K562 (cell line): ENCODE data around the gene HFE. TPM values are rescaled to one million over a fixed set of nuclear protein-coding genes. Genes with fewer than 3 reads are reported as not detected.

Experiments used
- E2F3 ChIP-seq: fragments of 250-450 bp; sonication (Bioruptor Pico); IDR thresholded peaks from 2 replicates; pipeline ENCODE4 v1.4.0; 2020; ENCODE audit warnings: mild to moderate bottlenecking
- HDAC6 ChIP-seq: IDR thresholded peaks from 2 replicates; pipeline ENCODE4 v1.6.1; 2012; ENCODE audit warnings: low read depth, mild to moderate bottlenecking, control low read depth, inconsistent platforms, low read length, moderate library complexity
- MEF2A ChIP-seq: IDR thresholded peaks from 2 replicates; pipeline ENCODE4 v1.6.1; 2011; ENCODE audit warnings: low read depth, mild to moderate bottlenecking, low read length, moderate library complexity; ENCODE audit not compliant: control insufficient read depth
- PCBP1 ChIP-seq: fragments of 200-400 bp; formaldehyde crosslinking; IDR thresholded peaks from 2 replicates; pipeline ENCODE4 v1.6.1; 2018; ENCODE audit warnings: mild to moderate bottlenecking, low read depth, low read length; ENCODE audit not compliant: poor library complexity, severe bottlenecking
- SP1 ChIP-seq: sonication (generic); formaldehyde crosslinking; IDR thresholded peaks from 2 replicates; pipeline ENCODE4 v1.8.1; 2022; ENCODE audit warnings: mild to moderate bottlenecking, missing genetic modification reagents
- TCF7 ChIP-seq: sonication (generic); IDR thresholded peaks from 2 replicates; pipeline ENCODE4 v1.6.1; 2016; ENCODE audit warnings: antibody characterized with exemption, borderline replicate concordance
- ZNF395 ChIP-seq: fragments of 200-800 bp; sonication (Bioruptor generic); IDR thresholded peaks from 2 replicates; pipeline ENCODE4 v1.6.1; 2017; ENCODE audit warnings: missing genetic modification characterization, missing compliant biosample characterization
- ZNF518B ChIP-seq: fragments of 250-450 bp; sonication (Bioruptor Pico); IDR thresholded peaks from 2 replicates; pipeline ENCODE4 v1.5.0; 2021; ENCODE audit warnings: mild to moderate bottlenecking, moderate library complexity
- polyA plus RNA-seq, 8 experiments: library from polyadenylated mRNA; depleted of rRNA in 4 of 8; stranded (reverse) in 5 of 8; unstranded in 3 of 8; fragments of >200 nt; fragmentation: Nextera tagmentation in 2 of 8; fragmentation: Illumina TruSeq in 1 of 8; extraction: Ambion mirVana in 2 of 8; extraction: Trizol in 1 of 8; gene quantifications; 2 replicates each; pipeline versions ENCODE4 v1.2.1 to v1.2.3, GENCODE V29; 2011 to 2014; ENCODE audit warnings: inconsistent platforms in 1 of 8, missing spikeins in 1 of 8
- total RNA-seq, 7 experiments: library from RNA; depleted of rRNA in 6 of 7; stranded (reverse); fragments of >200 nt in 6 of 7; fragmentation: Illumina TruSeq in 2 of 7; extraction: Trizol in 2 of 7; gene quantifications; 2 replicates each; pipeline versions ENCODE4 v1.2.1 to v1.2.3, GENCODE V29; 2011 to 2021; ENCODE audit warnings: low replicate concordance in 1 of 7
- TF ChIP-seq, protein P1 (sequence below): fragments of 450-650 bp; IDR thresholded peaks from 2 replicates; pipeline ENCODE4 v1.6.1; 2017; ENCODE audit warnings: antibody characterized with exemption, mild to moderate bottlenecking
- TF ChIP-seq, protein P2 (sequence below): fragments of 250-450 bp; sonication (Bioruptor Pico); IDR thresholded peaks from 2 replicates; pipeline ENCODE4 v1.8.0; 2022; ENCODE audit warnings: inconsistent platforms
- TF ChIP-seq, protein P3 (sequence below), 2 experiments: fragments of 450-650 bp; IDR thresholded peaks; 2 replicates each; pipeline ENCODE4 v1.6.1; 2016

Gene HFE
- total and polyA plus RNA-seq, 9 of the 15 experiments (the other 6 are each of a cell fraction or from before 2014, with no cell fraction given) = 0.14 to 1.2 (median 0.76) TPM

- TF ChIP-seq, protein P1, sequence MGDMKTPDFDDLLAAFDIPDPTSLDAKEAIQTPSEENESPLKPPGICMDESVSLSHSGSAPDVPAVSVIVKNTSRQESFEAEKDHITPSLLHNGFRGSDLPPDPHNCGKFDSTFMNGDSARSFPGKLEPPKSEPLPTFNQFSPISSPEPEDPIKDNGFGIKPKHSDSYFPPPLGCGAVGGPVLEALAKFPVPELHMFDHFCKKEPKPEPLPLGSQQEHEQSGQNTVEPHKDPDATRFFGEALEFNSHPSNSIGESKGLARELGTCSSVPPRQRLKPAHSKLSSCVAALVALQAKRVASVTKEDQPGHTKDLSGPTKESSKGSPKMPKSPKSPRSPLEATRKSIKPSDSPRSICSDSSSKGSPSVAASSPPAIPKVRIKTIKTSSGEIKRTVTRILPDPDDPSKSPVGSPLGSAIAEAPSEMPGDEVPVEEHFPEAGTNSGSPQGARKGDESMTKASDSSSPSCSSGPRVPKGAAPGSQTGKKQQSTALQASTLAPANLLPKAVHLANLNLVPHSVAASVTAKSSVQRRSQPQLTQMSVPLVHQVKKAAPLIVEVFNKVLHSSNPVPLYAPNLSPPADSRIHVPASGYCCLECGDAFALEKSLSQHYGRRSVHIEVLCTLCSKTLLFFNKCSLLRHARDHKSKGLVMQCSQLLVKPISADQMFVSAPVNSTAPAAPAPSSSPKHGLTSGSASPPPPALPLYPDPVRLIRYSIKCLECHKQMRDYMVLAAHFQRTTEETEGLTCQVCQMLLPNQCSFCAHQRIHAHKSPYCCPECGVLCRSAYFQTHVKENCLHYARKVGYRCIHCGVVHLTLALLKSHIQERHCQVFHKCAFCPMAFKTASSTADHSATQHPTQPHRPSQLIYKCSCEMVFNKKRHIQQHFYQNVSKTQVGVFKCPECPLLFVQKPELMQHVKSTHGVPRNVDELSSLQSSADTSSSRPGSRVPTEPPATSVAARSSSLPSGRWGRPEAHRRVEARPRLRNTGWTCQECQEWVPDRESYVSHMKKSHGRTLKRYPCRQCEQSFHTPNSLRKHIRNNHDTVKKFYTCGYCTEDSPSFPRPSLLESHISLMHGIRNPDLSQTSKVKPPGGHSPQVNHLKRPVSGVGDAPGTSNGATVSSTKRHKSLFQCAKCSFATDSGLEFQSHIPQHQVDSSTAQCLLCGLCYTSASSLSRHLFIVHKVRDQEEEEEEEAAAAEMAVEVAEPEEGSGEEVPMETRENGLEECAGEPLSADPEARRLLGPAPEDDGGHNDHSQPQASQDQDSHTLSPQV = peak; percentile 42
- TF ChIP-seq, protein P2, sequence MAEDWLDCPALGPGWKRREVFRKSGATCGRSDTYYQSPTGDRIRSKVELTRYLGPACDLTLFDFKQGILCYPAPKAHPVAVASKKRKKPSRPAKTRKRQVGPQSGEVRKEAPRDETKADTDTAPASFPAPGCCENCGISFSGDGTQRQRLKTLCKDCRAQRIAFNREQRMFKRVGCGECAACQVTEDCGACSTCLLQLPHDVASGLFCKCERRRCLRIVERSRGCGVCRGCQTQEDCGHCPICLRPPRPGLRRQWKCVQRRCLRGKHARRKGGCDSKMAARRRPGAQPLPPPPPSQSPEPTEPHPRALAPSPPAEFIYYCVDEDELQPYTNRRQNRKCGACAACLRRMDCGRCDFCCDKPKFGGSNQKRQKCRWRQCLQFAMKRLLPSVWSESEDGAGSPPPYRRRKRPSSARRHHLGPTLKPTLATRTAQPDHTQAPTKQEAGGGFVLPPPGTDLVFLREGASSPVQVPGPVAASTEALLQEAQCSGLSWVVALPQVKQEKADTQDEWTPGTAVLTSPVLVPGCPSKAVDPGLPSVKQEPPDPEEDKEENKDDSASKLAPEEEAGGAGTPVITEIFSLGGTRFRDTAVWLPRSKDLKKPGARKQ (CRISPR knock-in tag) = no peak
- 0 out of 2 replicates have a peak, but pooled peaks have one; percentile 27 for TF ChIP-seq MEF2A
- TF ChIP-seq ZNF395 (CRISPR knock-in tag) = peak; percentile 59
- TF ChIP-seq ZNF518B (CRISPR knock-in tag) = peak; percentile 81
- TF ChIP-seq PCBP1 = peak; percentile 26
- peak; percentile 90 for TF ChIP-seq SP1
- no peak for TF ChIP-seq HDAC6
- TF ChIP-seq TCF7 = no peak
- TF ChIP-seq E2F3 (CRISPR knock-in tag) = 0 out of 2 replicates have a peak, but pooled peaks have one; percentile 24
- TF ChIP-seq, protein P3, sequence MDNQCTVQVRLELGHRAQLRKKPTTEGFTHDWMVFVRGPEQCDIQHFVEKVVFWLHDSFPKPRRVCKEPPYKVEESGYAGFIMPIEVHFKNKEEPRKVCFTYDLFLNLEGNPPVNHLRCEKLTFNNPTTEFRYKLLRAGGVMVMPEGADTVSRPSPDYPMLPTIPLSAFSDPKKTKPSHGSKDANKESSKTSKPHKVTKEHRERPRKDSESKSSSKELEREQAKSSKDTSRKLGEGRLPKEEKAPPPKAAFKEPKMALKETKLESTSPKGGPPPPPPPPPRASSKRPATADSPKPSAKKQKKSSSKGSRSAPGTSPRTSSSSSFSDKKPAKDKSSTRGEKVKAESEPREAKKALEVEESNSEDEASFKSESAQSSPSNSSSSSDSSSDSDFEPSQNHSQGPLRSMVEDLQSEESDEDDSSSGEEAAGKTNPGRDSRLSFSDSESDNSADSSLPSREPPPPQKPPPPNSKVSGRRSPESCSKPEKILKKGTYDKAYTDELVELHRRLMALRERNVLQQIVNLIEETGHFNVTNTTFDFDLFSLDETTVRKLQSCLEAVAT (IDR thresholded peaks at IDR 0.05) = peak; percentile 93 to 96
Measured at GRCh38 chr6:26054781-26055718, 32.2 kb upstream of the HFE start (continued).
